Activated CD4-positive, alpha-beta T cell treated with anti-CD3 and anti-CD28 coated beads for 48 hours (primary cell): ENCODE measurements around the gene CDC123.
"Not testable (repeated sequence)": the region's sequence is repeated elsewhere in the genome, so short reads cannot be mapped to it uniquely, and the experiment has no call there.

Experiments used
- DNase-seq: peaks from one replicate; pipeline ENCODE4 v3.0.0-alpha.2; 2020

The CDC123 gene

GRCh38 chr10:12237265-12238220 lies 41.6 kb downstream of the CDC123 start:
- no peak for DNase-seq

DNA sequence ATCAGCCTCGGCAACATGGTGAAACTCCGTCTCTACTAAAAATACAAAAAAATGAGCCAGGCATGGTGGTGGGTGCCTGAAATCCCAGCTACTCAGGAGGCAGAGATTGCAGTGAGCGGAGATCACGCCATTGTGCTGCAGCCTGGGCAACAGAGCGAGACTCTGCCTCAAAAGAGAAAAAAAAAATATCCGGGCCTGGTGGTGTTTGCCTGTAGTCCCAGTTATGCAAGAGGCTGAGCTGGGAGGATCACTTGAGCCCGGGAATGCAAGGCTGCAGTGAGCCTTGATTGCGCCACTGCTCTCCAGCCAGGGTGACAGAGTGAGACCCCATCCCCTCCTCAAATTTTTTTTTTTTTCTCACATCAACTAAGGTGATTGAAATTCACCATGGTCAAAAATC lies 42.8 kb downstream of the CDC123 start:
- DNase-seq, result no peak

GRCh38 chr10:12241810-12242529 lies 46.0 kb downstream of the CDC123 start:
- DNase-seq, result peak; percentile 69

- DNase-seq, result no peak
These were observed 48.1 kb downstream of the CDC123 start for GRCh38 chr10:12243864-12244620.

DNA sequence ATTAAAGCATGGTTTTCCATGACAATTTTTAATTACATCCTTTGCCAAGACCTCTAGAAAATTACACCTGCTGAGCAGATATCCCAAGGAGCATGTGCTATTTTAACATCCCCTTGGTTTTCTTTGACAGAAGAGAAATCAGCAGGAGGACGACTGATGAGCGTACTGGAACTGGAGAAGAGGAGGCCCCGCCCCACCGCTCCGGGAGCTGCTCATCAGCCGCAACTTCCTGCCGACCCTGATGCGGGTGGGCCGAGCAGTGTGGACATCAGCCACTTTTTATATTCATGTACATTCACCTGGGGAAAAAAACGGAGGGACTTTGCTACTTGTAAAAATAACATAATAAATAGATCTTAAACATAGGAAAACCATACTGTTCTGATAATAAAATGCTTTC lies 54.2 kb downstream of the CDC123 start:
- DNase-seq, result no peak

GRCh38 chr10:12250702-12251101 lies 54.7 kb downstream of the CDC123 start:
- not testable (repeated sequence) for DNase-seq

GRCh38 chr10:12251581-12251980 lies 55.6 kb downstream of the CDC123 start:
- DNase-seq, result no peak

DNA sequence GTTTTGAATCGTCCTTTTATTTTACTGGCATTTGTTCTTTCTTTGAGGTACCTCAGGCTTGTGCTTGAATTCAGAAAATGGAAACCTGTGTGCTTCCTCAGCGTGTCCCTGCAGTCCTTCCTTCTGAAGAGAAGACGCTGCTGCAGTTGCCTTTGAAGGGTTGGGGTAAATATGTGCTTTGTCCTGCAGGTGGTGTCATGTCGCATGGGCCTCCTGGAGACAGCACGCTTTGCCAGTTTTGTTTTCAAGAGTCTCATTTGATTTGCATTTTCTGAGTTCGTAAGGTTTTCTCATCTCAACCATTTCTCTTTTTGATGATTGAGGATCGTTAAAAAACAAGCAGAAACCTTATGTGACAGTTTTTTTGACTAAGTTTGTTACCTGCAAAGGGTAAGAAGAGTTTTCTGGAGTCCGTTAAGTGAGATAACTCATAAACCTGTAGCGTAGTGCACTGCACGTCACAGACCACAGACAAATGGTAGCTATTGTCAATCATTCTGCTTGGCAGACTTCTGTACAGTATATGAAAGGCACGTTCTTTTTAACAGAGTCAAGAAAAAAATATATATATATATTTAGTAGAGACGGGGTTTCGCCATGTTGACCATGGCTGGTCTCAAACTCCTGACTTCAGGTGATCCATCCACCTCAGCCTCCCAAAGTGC lies 57.0 kb downstream of the CDC123 start:
- DNase-seq, result peak; percentile 20

GRCh38 chr10:12255048-12255447 lies 59.1 kb downstream of the CDC123 start:
- DNase-seq, result no peak

GRCh38 chr10:12259988-12260387 lies 64.0 kb downstream of the CDC123 start:
- no peak for DNase-seq

DNA sequence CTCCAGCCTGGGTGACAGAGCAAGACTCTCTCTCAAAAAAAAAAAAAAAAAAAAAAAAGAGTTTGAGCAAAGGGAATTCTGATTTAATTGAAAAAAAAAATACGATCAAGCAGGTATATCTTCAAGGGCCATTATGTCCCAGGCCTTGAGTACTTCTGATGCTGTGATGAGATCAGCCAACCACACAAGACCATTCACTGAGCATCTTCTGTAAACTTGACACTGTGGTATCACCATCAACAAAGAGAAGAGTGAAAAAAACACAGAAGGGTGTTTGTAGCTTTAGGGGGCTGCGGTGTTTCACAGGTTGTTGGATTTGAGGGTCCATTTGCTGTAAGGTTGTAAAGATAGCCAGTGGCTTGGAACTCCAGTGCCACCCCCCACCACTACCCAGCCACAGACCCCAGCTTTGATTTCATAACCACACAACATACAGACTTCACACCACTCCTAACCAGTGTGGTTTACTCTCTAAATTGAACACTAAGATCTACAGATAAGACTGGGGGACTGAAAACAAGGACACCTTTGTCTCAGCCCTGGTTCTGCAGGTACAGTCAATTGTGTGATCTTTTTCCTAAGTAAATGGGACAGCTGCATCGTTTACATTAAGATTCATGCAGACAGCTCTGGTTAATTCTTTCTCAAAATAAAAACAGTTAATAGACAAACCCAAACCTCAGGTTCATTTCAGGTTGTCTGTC lies 66.4 kb downstream of the CDC123 start:
- no peak for DNase-seq

- peak; percentile 83 for DNase-seq
These were observed 68.4 kb downstream of the CDC123 start for GRCh38 chr10:12264204-12264940.

DNA sequence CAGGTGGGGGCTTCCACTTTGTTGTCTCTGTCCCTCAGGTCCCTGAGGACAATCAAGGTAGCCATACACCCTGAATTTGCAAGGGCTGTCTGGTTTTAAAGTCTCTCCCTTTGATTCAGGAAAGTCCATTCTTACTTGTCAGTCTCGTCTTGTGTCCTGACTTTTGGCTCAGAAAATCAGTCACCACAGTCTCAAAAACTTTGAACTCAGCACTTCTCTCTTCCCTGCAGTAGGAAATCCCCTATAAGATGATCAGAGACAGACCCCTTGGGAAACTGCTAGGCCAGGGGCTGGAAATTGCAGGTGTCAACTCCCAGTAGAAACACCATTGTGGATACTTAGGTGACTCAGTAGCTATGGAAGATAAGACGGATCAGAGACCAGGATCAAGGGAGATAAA lies 73.1 kb downstream of the CDC123 start:
- DNase-seq, result no peak

- no peak for DNase-seq
These were observed 75.2 kb downstream of the CDC123 start for GRCh38 chr10:12271210-12271540.

- DNase-seq, result not testable (repeated sequence)
These were observed 81.9 kb downstream of the CDC123 start for GRCh38 chr10:12277862-12278261.

- no peak for DNase-seq
These were observed 83.3 kb downstream of the CDC123 start for GRCh38 chr10:12279281-12279680.

DNA sequence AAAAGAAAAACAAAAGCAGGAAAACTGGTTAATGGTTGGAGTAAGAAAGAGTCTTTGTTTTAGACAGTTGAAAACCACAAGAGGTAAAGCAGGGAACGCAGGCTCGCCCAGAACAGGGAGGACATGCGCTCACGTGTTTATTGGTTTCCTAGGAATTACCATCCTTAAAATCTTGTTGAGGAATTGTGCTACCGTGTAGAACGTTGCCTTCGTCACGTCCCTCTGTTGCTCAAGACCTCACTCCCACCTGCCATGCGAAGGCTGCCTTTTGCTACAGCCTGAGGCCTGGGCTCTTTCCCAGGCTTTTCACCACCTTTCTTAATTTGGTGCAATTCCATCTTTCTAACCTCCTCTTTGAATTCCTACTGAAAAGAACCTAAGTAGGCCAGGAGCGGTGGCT lies 91.8 kb downstream of the CDC123 start:
- DNase-seq, result no peak

- DNase-seq, result not testable (repeated sequence)
These were observed 101.8 kb downstream of the CDC123 start for GRCh38 chr10:12297784-12298183.

DNA sequence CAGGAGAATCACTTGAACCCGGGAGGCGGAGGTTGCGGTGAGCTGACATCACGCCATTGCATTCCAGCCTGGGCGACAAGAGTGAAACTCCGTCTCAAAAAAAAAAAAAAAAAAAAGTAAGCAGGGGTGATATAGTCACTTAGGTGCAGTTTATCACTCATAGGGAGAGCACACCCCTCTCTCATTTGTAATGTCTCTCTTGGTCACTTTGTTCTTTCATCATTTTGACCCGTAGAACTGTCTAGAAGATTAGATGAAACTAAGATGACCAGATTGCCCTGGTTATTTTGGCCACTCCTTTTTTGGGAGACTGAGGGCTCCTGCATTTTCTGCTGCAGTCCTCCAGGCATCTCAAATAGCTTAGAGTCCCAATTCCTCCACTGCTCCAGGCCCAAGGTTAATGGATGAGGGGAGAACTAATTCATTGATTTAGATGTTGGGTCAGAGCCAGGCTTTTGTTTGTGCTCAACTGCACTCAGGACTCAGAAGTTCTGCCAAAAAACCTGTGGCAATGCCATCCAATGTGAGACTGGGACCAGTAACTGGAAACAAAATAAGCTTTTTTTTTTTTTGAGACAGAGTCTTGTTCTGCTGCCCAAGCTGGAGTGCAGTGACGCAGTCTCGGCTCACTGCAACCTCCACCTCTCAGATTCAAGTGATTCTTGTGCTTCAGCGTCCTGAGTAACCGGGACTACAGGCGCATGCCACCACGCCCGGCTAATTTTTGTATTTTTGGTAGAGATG lies 103.4 kb downstream of the CDC123 start:
- DNase-seq, result no peak
